ENCODE results near the gene TTC33.

TTC33 gene

DNA sequence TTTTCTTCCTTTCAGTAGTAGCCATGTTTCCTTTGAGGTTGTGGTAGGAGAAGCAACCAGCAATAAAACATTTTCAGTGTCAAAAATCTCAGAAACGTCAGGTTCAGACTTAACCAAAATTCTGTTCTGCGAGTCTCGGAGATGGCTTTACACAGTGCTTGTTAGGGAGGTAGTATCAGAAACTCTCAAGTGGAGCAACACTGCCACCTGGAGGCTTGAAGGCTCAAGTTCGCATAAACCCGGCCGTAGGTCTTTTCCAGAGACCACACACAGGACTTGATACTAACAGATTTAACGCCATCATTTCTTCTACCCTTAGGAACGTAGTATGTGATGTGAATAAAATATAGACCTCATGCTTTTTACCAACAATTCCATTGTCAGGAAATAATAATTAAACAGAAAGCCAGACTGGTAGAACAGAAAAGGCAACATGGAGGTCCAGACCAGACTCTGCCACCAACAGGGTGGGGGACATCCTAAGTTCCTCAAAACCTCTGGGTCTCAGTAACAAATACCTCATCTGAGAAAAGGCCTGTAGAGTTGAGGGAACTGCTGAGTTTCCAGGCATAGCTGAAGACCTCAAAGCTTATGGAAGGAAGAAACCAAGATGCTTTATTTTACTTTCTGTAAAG lies 67.5 kb downstream of the TTC33 start:
- TF ChIP-seq, protein P1, sequence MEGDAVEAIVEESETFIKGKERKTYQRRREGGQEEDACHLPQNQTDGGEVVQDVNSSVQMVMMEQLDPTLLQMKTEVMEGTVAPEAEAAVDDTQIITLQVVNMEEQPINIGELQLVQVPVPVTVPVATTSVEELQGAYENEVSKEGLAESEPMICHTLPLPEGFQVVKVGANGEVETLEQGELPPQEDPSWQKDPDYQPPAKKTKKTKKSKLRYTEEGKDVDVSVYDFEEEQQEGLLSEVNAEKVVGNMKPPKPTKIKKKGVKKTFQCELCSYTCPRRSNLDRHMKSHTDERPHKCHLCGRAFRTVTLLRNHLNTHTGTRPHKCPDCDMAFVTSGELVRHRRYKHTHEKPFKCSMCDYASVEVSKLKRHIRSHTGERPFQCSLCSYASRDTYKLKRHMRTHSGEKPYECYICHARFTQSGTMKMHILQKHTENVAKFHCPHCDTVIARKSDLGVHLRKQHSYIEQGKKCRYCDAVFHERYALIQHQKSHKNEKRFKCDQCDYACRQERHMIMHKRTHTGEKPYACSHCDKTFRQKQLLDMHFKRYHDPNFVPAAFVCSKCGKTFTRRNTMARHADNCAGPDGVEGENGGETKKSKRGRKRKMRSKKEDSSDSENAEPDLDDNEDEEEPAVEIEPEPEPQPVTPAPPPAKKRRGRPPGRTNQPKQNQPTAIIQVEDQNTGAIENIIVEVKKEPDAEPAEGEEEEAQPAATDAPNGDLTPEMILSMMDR (conservative IDR thresholded peaks at IDR 0.05; ENCODE audit: low read depth) = peak; percentile 91
- peak; percentile 74 for DNase-seq (ENCODE audit: low spot score)
- CTCF ChIA-PET = interaction anchor here (0.6 to 2.9 kb wide), 6 partner anchors 27 to 940 kb away, joined by 3 to 10 read pairs (median 3); no protein-coding TSS in a partner anchor
- POLR2A ChIA-PET (ENCODE audit: low non-redundant PET) = no interaction called here
- H3K27ac ChIP-seq = no peak overlapping the region

DNA sequence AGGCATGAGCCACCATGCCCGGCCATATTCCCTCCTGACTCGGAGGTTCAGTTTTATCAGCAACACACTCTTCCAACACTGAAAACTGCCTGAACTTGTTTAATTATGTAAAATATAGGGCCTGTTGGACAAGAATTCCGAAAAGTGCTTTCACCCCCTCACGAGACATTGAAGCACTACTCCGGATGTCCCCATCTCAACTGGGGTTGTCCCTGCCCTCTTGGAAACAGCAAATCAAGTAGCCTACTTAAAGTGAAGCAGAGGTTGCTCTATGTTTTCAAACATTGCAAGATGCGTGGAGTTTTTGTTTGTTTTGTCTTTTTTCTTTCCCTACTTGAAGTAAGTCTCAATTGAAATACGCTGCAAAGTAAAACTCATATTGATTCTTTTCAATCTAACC lies 68.4 kb downstream of the TTC33 start:
- ChIA-PET CTCF (interaction anchor here (0.7 kb wide), 1 partner anchor 1075 kb away, joined by 3 read pairs; no protein-coding TSS in a partner anchor), POLR2A (ENCODE audit: low non-redundant PET) (no interaction called here)
- TF ChIP-seq, protein P1 (conservative IDR thresholded peaks at IDR 0.05; ENCODE audit: low read depth) = no peak
- H3K27ac ChIP-seq = peak overlapping the region; percentile 51
- no peak for DNase-seq (ENCODE audit: low spot score)

DNA sequence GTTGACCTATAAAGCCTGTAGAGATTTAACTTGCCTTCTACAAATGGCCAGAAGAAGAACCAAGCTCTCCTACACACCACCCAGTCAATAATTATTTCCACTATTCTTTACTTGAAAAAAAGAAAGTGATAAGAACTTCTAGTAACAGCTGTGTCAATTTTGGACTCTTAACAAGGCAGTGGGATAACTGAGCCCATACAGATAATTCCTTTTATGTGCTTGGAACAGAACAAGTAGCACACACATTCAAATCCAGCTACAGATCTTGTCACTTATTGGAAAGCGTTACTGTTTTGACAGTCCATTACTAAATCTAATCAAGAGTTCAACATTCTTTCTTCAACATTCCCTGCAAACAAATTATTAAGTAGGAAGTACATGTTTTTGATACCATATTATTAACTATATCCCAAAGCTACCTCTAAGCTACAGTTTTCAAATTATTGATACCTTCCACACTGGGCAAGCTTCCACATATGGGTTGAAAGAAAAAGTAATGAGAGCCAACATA lies 69.7 kb downstream of the TTC33 start:
- DNase-seq (ENCODE audit: low spot score) = no peak
- TF ChIP-seq, protein P1 (conservative IDR thresholded peaks at IDR 0.05; ENCODE audit: low read depth) = no peak
- POLR2A ChIA-PET (ENCODE audit: low non-redundant PET) = no interaction called here
- CTCF ChIA-PET = interaction anchor here (0.6 kb wide), 2 partner anchors 8 to 61 kb away, joined by 3 to 4 read pairs; no protein-coding TSS in a partner anchor
- H3K27ac ChIP-seq = no peak overlapping the region

DNA sequence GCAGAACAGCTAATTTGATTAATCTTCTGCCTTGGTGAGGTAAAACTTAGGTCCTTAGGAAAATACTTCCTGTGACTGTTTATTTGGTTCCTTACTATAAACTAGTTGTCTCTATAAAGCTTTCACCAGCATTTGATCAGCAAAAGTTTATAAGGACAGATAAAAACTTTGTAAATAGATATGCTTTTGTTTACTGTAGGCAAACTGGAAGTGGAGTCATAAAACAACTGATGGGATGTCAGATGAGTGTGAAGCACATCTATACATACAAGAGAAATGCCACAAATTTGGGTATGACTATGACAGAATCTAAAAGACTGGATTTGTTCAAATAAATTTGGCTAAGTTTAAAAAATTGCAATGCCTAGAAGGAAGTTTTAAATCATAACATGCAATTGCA lies 70.6 kb downstream of the TTC33 start:
- no peak for DNase-seq (ENCODE audit: low spot score)
- ChIA-PET CTCF (interaction anchor here (0.6 kb wide), 1 partner anchor 691 kb away, joined by 3 read pairs; no protein-coding TSS in a partner anchor), POLR2A (ENCODE audit: low non-redundant PET) (no interaction called here)
- H3K27ac ChIP-seq = no peak overlapping the region
- TF ChIP-seq, protein P1 (conservative IDR thresholded peaks at IDR 0.05; ENCODE audit: low read depth) = no peak

DNA sequence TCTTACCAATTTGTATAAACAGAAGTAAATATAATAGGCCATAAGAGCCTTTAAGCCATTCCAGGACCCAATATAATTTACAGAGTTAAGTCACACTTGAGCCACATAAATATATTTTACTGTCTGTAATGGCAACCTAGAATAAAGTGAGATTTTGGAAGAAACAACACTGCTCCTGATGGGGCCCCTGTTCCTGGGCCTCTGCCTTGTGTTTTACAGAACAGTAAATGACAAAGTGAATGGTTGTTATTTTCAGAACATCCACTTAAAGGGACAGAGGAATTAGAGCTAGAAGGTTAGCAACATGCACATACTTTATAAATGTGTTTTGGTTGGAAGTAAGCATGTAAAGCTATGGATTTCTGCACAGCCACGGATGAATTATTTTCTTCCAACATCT lies 72.5 kb downstream of the TTC33 start:
- ChIA-PET POLR2A (ENCODE audit: low non-redundant PET) (no interaction called here), CTCF (no interaction called here)
- no peak for DNase-seq (ENCODE audit: low spot score)
- no peak overlapping the region for H3K27ac ChIP-seq
- TF ChIP-seq, protein P1 (conservative IDR thresholded peaks at IDR 0.05; ENCODE audit: low read depth) = no peak

DNA sequence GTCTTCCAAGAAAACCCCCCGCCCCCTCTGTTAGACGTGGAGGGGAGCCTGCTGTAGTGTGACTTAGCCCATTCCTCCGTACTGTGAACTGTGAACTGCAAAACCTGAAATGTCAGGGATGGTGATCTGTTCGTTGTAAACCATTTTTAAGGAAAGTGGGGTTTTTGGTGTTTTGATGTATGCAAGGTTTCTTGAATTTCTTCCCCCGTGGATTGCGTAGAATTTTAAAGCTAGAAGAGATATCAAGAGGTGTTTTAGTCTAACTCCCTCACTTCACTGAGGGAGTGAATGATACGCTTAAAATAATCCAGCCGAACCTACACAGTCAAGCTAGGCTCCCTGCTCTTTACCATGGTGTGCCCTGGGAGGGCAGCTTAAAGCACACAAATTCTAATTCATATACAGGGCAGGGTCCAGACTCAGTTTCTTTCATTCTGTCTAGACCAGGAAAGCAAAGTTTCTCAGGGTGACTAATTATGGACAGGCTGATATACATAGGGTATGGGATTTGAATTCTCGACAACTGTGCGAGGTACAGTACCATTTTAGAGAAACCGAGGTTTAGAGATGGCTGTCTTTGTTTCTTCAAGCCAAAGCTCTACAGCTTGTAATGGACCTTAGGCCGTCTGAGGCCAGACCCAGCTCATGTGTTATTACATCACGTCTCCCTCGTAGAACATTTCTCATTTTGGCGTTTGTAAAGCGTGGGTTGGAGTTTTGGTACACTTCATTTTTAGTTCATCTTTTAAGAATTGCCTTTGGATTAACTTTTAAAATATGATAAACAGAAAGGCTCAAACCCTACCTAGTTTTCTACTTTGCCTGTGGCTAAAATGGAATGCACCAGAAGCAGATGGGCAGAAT lies 73.4 kb downstream of the TTC33 start:
- POLR2A ChIA-PET (ENCODE audit: low non-redundant PET) = no interaction called here
- TF ChIP-seq, protein P1 (conservative IDR thresholded peaks at IDR 0.05; ENCODE audit: low read depth) = no peak
- peak overlapping the region; percentile 98 for H3K27ac ChIP-seq
- CTCF ChIA-PET = interaction anchor here (0.6 to 0.7 kb wide), 4 partner anchors 53 to 826 kb away, joined by 3 to 4 read pairs (median 3); no protein-coding TSS in a partner anchor
- DNase-seq (ENCODE audit: low spot score) = no peak

Data from RWPE1 (cell line).